ENCODE measurements around the gene NCBP2. TPM values are rescaled to one million over a fixed set of nuclear protein-coding genes. Genes with fewer than 3 reads are reported as not detected.

The NCBP2 gene
- total and polyA plus RNA-seq, 5 donors = 30.9 to 43.4 (median 36.5) TPM

DNA sequence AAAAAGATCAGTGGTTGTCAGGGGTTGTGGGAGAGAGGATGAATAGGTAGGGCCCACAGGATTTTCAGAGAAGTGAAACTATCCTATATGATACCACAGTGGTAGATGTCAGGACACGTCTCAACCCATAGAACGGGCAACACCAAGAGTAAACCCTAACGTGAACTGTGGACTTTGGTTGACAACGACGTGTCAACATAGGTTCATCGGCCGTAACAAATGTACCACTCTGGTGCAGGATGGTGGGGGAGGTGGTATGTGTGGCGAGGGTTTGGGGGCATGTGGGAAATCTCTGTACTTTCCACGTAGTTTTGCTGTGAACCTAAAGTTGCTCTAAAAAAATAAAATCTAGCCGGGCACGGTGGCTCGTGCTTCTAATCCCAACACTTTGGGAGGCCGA, 39.3 kb upstream of the NCBP2 start:
- DNase-seq (no peak), ATAC-seq (no peak)
- H3K4me1 ChIP-seq (ENCODE audit: control insufficient read depth, insufficient read depth, low read length) = no peaks in the 10 kb centered on the region
- no peak overlapping the region for H3K27ac ChIP-seq (ENCODE audit: low read length)
- WGBS = 95% methylated on average over 13 of the region's 13 CpGs
- no peaks in the 10 kb centered on the region for H3K9me3 ChIP-seq (ENCODE audit: control insufficient read depth, low read length)
- no peak overlapping the region for H3K4me3 ChIP-seq (ENCODE audit: low read length)
- H3K27me3 ChIP-seq (ENCODE audit: control insufficient read depth, insufficient read depth) = no peaks in the 10 kb centered on the region
- intact Hi-C loops (cut with DNase I) = no loop called here

GRCh38 chr3:196979545-196979944, 37.2 kb upstream of the NCBP2 start:
- intact Hi-C loops (cut with DNase I) = no loop called here
- WGBS = 84% methylated on average over 10 of the region's 10 CpGs
- ATAC-seq = no peak
- no peak overlapping the region for H3K4me3 ChIP-seq (ENCODE audit: low read length)
- DNase-seq = no peak
- H3K27ac ChIP-seq (ENCODE audit: low read length) = no peak overlapping the region
- no peaks in the 10 kb centered on the region for H3K9me3 ChIP-seq (ENCODE audit: control insufficient read depth, low read length)
- H3K4me1 ChIP-seq (ENCODE audit: control insufficient read depth, insufficient read depth, low read length) = no peaks in the 10 kb centered on the region
- H3K27me3 ChIP-seq (ENCODE audit: control insufficient read depth, insufficient read depth) = no peaks in the 10 kb centered on the region

- Histone ChIP-seq H3K4me3 (ENCODE audit: low read length) (no peak overlapping the region), H3K27ac (ENCODE audit: low read length) (no peak overlapping the region), H3K27me3 (ENCODE audit: control insufficient read depth, insufficient read depth) (no peaks in the 10 kb centered on the region), H3K4me1 (ENCODE audit: control insufficient read depth, insufficient read depth, low read length) (no peaks in the 10 kb centered on the region), H3K9me3 (ENCODE audit: control insufficient read depth, low read length) (no peaks in the 10 kb centered on the region)
- WGBS = 83% methylated on average over 11 of the region's 11 CpGs
- intact Hi-C loops (cut with DNase I) = no loop called here
- ATAC-seq (no peak), DNase-seq (no peak)
Measured at GRCh38 chr3:196976941-196977340, 34.6 kb upstream of the NCBP2 start.

DNA sequence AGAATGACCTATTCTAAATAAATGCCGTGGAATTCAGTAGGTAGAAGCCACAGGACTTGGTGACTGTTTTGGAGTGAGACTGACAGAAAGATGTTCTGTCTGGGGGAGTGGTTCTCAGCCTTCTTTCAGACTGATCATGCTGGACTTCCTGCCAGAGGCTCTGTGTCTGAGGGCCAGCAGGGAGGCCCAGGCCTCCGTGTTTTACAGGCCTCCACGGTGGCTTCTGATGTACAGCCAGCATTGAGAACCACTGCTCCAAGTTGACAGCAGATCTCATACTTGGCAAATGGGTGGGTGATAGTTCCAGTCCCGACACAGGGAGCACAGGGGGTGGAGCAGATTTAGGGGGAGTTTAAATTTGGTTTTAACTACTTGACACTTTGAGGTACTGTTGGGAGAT, 33.0 kb upstream of the NCBP2 start:
- intact Hi-C loops (cut with DNase I) = no loop called here
- ATAC-seq = no peak
- no peak overlapping the region for H3K27ac ChIP-seq (ENCODE audit: low read length)
- 61% methylated on average over 4 of the region's 4 CpGs for WGBS
- no peak overlapping the region for H3K4me3 ChIP-seq (ENCODE audit: low read length)
- DNase-seq = no peak
- H3K9me3 ChIP-seq (ENCODE audit: control insufficient read depth, low read length) = no peaks in the 10 kb centered on the region
- H3K4me1 ChIP-seq (ENCODE audit: control insufficient read depth, insufficient read depth, low read length) = no peaks in the 10 kb centered on the region
- no peaks in the 10 kb centered on the region for H3K27me3 ChIP-seq (ENCODE audit: control insufficient read depth, insufficient read depth)

GRCh38 chr3:196974661-196975060, 32.3 kb upstream of the NCBP2 start:
- DNase-seq = no peak
- 80% methylated on average over 5 of the region's 5 CpGs for WGBS
- Histone ChIP-seq H3K27me3 (ENCODE audit: control insufficient read depth, insufficient read depth) (no peaks in the 10 kb centered on the region), H3K9me3 (ENCODE audit: control insufficient read depth, low read length) (no peaks in the 10 kb centered on the region), H3K4me1 (ENCODE audit: control insufficient read depth, insufficient read depth, low read length) (no peaks in the 10 kb centered on the region), H3K4me3 (ENCODE audit: low read length) (no peak overlapping the region), H3K27ac (ENCODE audit: low read length) (no peak overlapping the region)
- intact Hi-C loops (cut with DNase I) = no loop called here
- no peak for ATAC-seq

DNA sequence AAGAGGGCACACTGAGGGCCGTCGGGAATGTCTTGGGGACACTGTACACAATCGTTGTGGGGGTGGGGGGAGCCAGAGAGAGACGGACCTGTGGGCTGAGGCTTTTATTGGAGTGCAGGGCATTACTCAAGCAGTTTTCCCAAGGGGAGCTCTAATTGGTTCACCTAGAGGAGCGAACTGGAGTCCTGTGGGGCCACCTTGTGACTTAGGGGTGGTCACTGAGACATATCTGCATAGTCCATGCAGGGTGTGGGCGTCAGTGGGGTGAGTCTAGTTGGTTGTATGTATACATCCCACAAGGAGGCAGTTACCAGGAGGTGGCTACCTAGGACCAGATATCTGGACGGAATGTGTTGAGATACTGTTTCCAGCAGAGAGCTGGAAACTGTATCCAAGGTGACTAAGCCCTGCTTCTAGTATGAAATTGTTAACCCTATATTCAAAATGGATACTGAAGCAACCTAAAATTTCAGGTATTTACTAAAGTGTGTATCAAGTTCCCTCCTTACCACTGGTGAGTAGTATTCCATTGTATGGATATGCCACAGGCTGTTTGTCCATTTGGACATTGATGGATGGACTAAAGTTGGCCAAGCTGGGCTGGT, 28.9 kb upstream of the NCBP2 start:
- 83% methylated on average over 7 of the region's 7 CpGs for WGBS
- Histone ChIP-seq H3K27ac (ENCODE audit: low read length) (no peak overlapping the region), H3K9me3 (ENCODE audit: control insufficient read depth, low read length) (no peaks in the 10 kb centered on the region), H3K4me1 (ENCODE audit: control insufficient read depth, insufficient read depth, low read length) (no peaks in the 10 kb centered on the region), H3K27me3 (ENCODE audit: control insufficient read depth, insufficient read depth) (no peaks in the 10 kb centered on the region), H3K4me3 (ENCODE audit: low read length) (no peak overlapping the region)
- DNase-seq (no peak), ATAC-seq (no peak)
- intact Hi-C loops (cut with DNase I) = no loop called here

DNA sequence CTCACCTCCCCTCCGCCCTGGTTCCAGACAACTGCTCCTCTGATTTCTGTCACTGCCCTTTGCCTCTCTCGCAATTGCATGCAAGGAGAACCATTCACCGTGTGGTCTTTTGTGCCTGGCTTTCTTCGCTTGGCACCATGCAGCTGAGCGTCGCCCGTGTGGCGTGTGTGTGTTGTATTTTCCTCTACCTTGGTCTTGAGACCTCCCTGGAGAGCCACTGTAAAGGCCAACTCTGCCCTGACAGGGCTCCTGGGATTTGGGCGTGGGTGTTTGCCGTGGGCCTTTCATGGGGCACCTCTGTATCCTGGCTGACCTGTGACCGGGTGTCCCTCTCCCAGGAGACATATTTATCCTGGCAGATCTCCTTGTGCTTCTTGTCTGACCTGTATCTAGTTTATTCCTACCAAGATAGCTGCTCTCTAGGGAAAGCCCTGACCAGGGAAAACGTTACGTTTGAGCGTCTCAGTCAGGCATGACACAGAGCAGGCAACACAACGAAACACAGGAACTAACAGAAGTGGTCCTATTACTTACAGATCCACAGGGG, 28.3 kb upstream of the NCBP2 start:
- intact Hi-C loops (cut with DNase I) = no loop called here
- no peak overlapping the region for H3K4me3 ChIP-seq (ENCODE audit: low read length)
- no peak for DNase-seq
- no peaks in the 10 kb centered on the region for H3K4me1 ChIP-seq (ENCODE audit: control insufficient read depth, insufficient read depth, low read length)
- ATAC-seq = no peak
- no peaks in the 10 kb centered on the region for H3K9me3 ChIP-seq (ENCODE audit: control insufficient read depth, low read length)
- H3K27ac ChIP-seq (ENCODE audit: low read length) = no peak overlapping the region
- WGBS = 88% methylated on average over 15 of the region's 15 CpGs
- no peaks in the 10 kb centered on the region for H3K27me3 ChIP-seq (ENCODE audit: control insufficient read depth, insufficient read depth)

DNA sequence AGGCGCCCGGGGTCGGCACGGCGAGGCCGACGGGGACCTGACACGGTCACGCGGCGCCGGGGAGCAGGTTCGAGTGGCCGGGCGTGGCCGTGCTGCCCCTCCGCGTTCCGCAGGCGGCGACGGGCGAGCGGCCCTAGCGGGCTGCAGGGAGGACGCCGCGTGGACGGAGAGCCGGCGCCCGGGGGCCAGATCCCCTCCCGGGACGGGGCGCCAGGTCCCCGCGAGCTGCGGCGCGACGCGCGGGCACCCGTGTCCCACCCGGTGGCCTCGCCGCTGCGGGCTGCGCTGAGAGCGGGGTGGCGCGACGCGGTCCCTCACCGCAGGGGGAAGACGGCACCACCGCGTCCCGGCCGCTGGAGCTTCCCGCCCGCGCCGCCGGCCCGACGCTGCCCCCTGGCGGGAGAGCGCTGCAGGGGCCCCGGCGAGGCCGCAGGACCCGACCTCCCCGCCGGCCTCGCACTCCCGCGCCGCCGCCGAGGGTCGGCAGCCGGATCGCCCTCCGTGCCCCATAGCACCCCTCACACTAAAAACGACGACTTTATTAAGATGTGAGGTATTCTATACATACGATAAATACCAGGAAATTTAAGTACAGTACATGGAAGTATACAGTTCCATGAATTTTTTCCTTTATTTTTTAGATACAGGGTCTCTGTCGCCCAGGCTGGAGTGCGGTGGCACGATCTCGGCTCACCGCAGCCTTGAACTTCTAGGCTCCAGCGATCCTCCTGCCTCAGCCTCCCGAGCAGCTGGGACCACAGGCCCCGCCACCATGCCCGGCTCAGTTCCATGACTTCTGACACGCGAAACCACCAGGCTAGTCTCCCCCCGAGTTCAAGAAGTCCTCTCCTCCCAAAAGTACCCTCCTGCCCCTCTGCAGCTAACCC, 27.6 kb upstream of the NCBP2 start:
- peak; percentile 66 to 87 (median 87) for DNase-seq
- WGBS = 9% methylated on average over 100 of the region's 100 CpGs
- no peaks in the 10 kb centered on the region for H3K9me3 ChIP-seq (ENCODE audit: control insufficient read depth, low read length)
- H3K4me3 ChIP-seq (ENCODE audit: low read length) = peak overlapping the region; percentile 78
- ATAC-seq = peak; percentile 80 to 82
- H3K4me1 ChIP-seq (ENCODE audit: control insufficient read depth, insufficient read depth, low read length) = no peaks in the 10 kb centered on the region
- H3K27me3 ChIP-seq (ENCODE audit: control insufficient read depth, insufficient read depth) = no peaks in the 10 kb centered on the region
- intact Hi-C loops (cut with DNase I) = loop anchor here in 2 of 4 donors (5.0 kb wide), 1 partner anchor 133 kb away; no protein-coding TSS in a partner anchor
- H3K27ac ChIP-seq (ENCODE audit: low read length) = no peak overlapping the region

GRCh38 chr3:196969134-196969659, 26.9 kb upstream of the NCBP2 start:
- peak in 2 of 3 donors; percentile 61 to 69 for DNase-seq
- Histone ChIP-seq H3K4me1 (ENCODE audit: control insufficient read depth, insufficient read depth, low read length) (no peaks in the 10 kb centered on the region), H3K4me3 (ENCODE audit: low read length) (peak overlapping the region; percentile 78), H3K9me3 (ENCODE audit: control insufficient read depth, low read length) (no peaks in the 10 kb centered on the region), H3K27me3 (ENCODE audit: control insufficient read depth, insufficient read depth) (no peaks in the 10 kb centered on the region), H3K27ac (ENCODE audit: low read length) (peak overlapping the region; percentile 2)
- intact Hi-C loops (cut with DNase I) = loop anchor here in 2 of 4 donors (5.0 kb wide), 1 partner anchor 132 kb away; no protein-coding TSS in a partner anchor
- under 1% methylated on average over 72 of the region's 72 CpGs for WGBS
- ATAC-seq = peak; percentile 22 to 30

DNA sequence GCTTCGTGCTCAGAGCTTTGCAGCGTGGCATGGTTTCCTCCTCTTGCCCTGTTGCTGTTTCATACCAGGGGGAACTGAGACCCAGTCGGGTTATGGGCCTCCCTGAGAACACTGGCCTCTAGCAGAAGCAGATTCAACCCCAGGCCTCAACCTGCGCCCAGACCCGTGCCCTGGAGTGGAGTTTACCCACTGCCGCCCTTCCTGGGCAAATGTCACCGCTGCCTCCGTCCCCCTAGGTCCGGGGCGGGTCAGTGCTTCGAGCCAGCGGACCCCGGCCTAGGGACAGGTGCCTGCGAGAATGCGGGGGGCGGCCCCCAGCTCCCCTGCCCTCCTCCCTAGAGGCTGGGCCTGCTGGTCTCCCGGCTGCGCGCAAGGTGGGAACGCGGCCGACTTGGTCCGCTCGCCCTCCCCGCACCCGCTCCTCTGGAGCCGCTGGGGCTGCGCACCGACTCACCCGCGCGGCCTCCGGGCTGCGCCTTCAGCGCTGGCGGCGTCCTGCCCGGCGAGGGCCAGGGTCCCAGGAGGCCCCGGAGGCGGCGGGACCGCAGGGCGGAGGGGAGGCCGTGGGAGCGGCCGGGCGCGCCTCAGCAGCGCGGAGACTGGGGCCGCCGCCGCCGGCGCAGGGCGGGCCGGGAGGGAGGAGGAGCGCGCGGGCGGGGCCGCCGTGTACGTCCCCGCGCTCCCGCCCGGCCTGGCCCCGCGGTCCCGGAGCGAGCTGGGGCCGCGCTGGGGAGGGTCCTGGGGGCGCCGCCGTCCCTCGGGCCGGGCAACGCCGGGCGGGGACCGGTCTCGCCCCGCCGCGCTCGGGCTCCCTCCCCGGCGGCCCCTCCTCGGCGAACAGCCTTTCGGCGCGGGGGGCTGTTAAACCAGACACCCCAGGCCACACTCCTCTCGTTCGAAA, 26.2 kb upstream of the NCBP2 start, which contains the start of gene PIGZ:
Gene PIGZ (minus strand): TSS at position 601 of the 901 bp plus-strand sequence. CDS start 16,802 bp downstream, outside the sequence.
- Histone ChIP-seq H3K27me3 (ENCODE audit: control insufficient read depth, insufficient read depth) (no peaks in the 10 kb centered on the region), H3K4me1 (ENCODE audit: control insufficient read depth, insufficient read depth, low read length) (no peaks in the 10 kb centered on the region), H3K4me3 (ENCODE audit: low read length) (peak within 1 kb of the TSS; percentile 78), H3K27ac (ENCODE audit: low read length) (peak within 1 kb of the TSS; percentile 2), H3K9me3 (ENCODE audit: control insufficient read depth, low read length) (no peaks in the 10 kb centered on the region)
- intact Hi-C loops (cut with DNase I) = loop anchor here in 2 of 4 donors (5.0 kb wide), 1 partner anchor 131 kb away; no protein-coding TSS in a partner anchor
- WGBS = 2% methylated on average over 97 of the region's 98 CpGs
- peak; percentile 48 to 86 (median 72) for DNase-seq
- peak; percentile 85 to 88 for ATAC-seq

All from right cardiac atrium (tissue), 5 donors.